K562 (cell line): Measurements from ENCODE around the gene IQUB. TPM values are rescaled to one million over a fixed set of nuclear protein-coding genes. Genes with fewer than 3 reads are reported as not detected.
A peak's percentile ranks its signal among the peaks of the same experiment; 100 is the strongest.

Experiments used
- ADNP ChIP-seq: fragments of 200-800 bp; sonication (Bioruptor generic); IDR thresholded peaks from 2 replicates; pipeline ENCODE4 v1.6.1; 2016; ENCODE audit warnings: missing genetic modification characterization, missing compliant biosample characterization
- FOXA1 ChIP-seq: fragments of 450-650 bp; IDR thresholded peaks from 2 replicates; pipeline ENCODE4 v1.6.1; 2016; ENCODE audit warnings: mild to moderate bottlenecking, borderline replicate concordance
- GTF2E2 ChIP-seq: fragments of 200-800 bp; sonication (Bioruptor generic); IDR thresholded peaks from 2 replicates; pipeline ENCODE4 v1.6.1; 2016; ENCODE audit warnings: missing genetic modification characterization, missing compliant biosample characterization
- IRF2 ChIP-seq: sonication (generic); formaldehyde crosslinking; IDR thresholded peaks from 2 replicates; pipeline ENCODE4 v1.8.1; 2022; ENCODE audit warnings: mild to moderate bottlenecking, missing genetic modification reagents
- JUNB ChIP-seq: fragments of 450-650 bp; formaldehyde crosslinking; conservative IDR thresholded peaks from 2 replicates; pipeline ENCODE4 v1.4.0; 2020; ENCODE audit warnings: mild to moderate bottlenecking
- KLF10 ChIP-seq: fragments of 250-450 bp; sonication (Bioruptor Pico); IDR thresholded peaks from 2 replicates; pipeline ENCODE4 v1.6.1; 2021; ENCODE audit warnings: matching md5 sums
- L3MBTL2 ChIP-seq: fragments of 450-650 bp; IDR thresholded peaks from 2 replicates; pipeline ENCODE4 v1.6.1; 2016; ENCODE audit warnings: mild to moderate bottlenecking, moderate library complexity
- NCOA2 ChIP-seq, 2 experiments: fragments of 450-650 bp; IDR thresholded peaks; 2 replicates each; pipeline ENCODE4 v1.6.1; 2018; ENCODE audit warnings: mild to moderate bottlenecking in 2 of 2, moderate library complexity in 1 of 2; ENCODE audit not compliant: partially characterized antibody in 2 of 2
- PHF21A ChIP-seq: fragments of 450-650 bp; IDR thresholded peaks from 2 replicates; pipeline ENCODE4 v1.6.1; 2017; ENCODE audit warnings: low read depth, borderline replicate concordance
- SIX5 ChIP-seq, 2 experiments: IDR thresholded peaks; 2 replicates each; pipeline ENCODE4 v1.6.1; 2011; ENCODE audit warnings: low read length in 2 of 2, borderline replicate concordance in 1 of 2, low read depth in 1 of 2, mild to moderate bottlenecking in 1 of 2, moderate library complexity in 1 of 2; ENCODE audit not compliant: insufficient read depth in 1 of 2
- SREBF2 ChIP-seq: sonication (generic); formaldehyde crosslinking; IDR thresholded peaks from 2 replicates; pipeline ENCODE4 v1.4.0; 2020; ENCODE audit warnings: mild to moderate bottlenecking, missing genetic modification reagents
- XRCC5 ChIP-seq: fragments of 200-400 bp; formaldehyde crosslinking; IDR thresholded peaks from 2 replicates; pipeline ENCODE4 v1.6.1; 2017; ENCODE audit warnings: low read depth, mild to moderate bottlenecking, low read length
- ZBTB17 ChIP-seq: fragments of 450-650 bp; formaldehyde crosslinking; IDR thresholded peaks from 2 replicates; pipeline ENCODE4 v1.4.0; 2020; ENCODE audit warnings: mild to moderate bottlenecking
- ZBTB7A ChIP-seq: IDR thresholded peaks from 2 replicates; pipeline ENCODE4 v1.6.1; 2011; ENCODE audit warnings: low read depth, mild to moderate bottlenecking, low read length, moderate library complexity, borderline replicate concordance; ENCODE audit not compliant: control insufficient read depth
- ZNF124 ChIP-seq: sonication (generic); formaldehyde crosslinking; IDR thresholded peaks from 2 replicates; pipeline ENCODE4 v1.8.1; 2022; ENCODE audit warnings: missing genetic modification reagents
- ZNF263 ChIP-seq: sonication (generic); formaldehyde crosslinking; IDR thresholded peaks from 2 replicates; pipeline ENCODE4 v1.8.0; 2022; ENCODE audit warnings: mild to moderate bottlenecking, missing genetic modification reagents, borderline replicate concordance
- ZNF282 ChIP-seq: sonication (generic); formaldehyde crosslinking; IDR thresholded peaks from 2 replicates; pipeline ENCODE4 v1.8.1; 2023; ENCODE audit warnings: missing genetic modification reagents
- ZNF384 ChIP-seq: IDR thresholded peaks from 2 replicates; pipeline ENCODE4 v1.6.1; 2012; ENCODE audit warnings: low read depth, low read length, improper control_type of control experiment
- ZNF57 ChIP-seq: fragments of 450-650 bp; formaldehyde crosslinking; IDR thresholded peaks from 2 replicates; pipeline ENCODE4 v1.4.0; 2020; ENCODE audit warnings: mild to moderate bottlenecking, moderate library complexity
- ZSCAN29 ChIP-seq: fragments of 450-650 bp; IDR thresholded peaks from 2 replicates; pipeline ENCODE4 v1.6.1; 2017
- polyA plus RNA-seq, 8 experiments: library from polyadenylated mRNA; depleted of rRNA in 4 of 8; stranded (reverse) in 5 of 8; unstranded in 3 of 8; fragments of >200 nt; fragmentation: Nextera tagmentation in 2 of 8; fragmentation: Illumina TruSeq in 1 of 8; extraction: Ambion mirVana in 2 of 8; extraction: Trizol in 1 of 8; gene quantifications; 2 replicates each; pipeline versions ENCODE4 v1.2.1 to v1.2.3, GENCODE V29; 2011 to 2014; ENCODE audit warnings: inconsistent platforms in 1 of 8, missing spikeins in 1 of 8
- total RNA-seq, 7 experiments: library from RNA; depleted of rRNA in 6 of 7; stranded (reverse); fragments of >200 nt in 6 of 7; fragmentation: Illumina TruSeq in 2 of 7; extraction: Trizol in 2 of 7; gene quantifications; 2 replicates each; pipeline versions ENCODE4 v1.2.1 to v1.2.3, GENCODE V29; 2011 to 2021; ENCODE audit warnings: low replicate concordance in 1 of 7
- TF ChIP-seq, protein P1 (sequence below): sonication (generic); formaldehyde crosslinking; IDR thresholded peaks from 2 replicates; pipeline ENCODE4 v1.8.0; 2023; ENCODE audit warnings: missing genetic modification reagents, mild to moderate bottlenecking, borderline replicate concordance
- TF ChIP-seq, protein P2 (sequence below): fragments of 450-650 bp; conservative IDR thresholded peaks from 2 replicates; pipeline ENCODE4 v1.6.1; 2016; ENCODE audit warnings: missing genetic modification characterization, low read depth, mild to moderate bottlenecking, missing compliant biosample characterization, moderate library complexity
- TF ChIP-seq, protein P3 (sequence below): fragments of 250-450 bp; sonication (Bioruptor Pico); IDR thresholded peaks from 2 replicates; pipeline ENCODE4 v1.8.0; 2021; ENCODE audit warnings: moderate library complexity, mild to moderate bottlenecking, inconsistent platforms

Gene IQUB
- total and polyA plus RNA-seq, 9 of the 15 experiments (the other 6 are each of a cell fraction or from before 2014, with no cell fraction given), result 0.62 to 2.6 (median 1.4) TPM

DNA sequence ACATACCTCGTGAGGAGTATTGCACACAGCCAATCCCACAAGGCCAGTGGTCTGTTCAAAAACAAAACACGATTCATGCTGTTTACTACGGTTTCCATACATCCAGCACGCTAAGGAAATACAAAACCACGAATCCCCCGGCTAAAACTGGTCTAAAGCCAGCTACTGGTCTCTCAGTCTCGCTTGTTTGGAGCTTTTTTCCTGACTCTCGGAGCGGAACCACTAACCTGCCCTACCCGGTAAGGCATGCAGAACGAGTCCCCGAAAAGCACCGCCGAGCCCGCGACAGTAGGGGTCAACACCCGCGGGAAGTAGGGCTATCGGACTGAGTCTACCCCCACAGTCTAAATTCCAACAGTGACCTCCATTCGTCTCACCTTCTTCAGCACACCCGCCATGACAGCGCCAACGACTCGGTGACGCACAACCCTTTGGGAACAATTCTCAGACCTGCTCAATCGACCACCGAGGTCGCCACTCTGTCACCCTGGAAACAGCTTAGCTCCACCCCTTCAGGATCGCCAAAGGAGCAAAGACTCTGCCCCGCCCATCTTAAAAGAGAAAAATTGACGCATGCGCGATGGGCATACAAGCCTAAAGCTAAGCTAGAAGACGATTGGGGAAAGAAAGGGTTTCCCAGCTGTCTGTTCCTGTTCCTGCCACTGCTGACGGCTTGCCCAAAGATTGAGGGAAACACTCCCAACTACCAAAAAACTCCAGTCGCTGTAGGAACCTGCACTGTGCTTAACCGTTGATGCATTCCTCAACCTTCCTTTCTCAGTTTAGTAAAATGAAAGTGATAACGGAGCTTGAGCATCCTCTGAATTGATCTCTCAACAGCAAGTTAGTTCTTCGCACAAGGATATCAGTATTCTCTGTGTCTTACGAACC is 23.2 kb upstream of the IQUB start, which contains the start of gene NDUFA5 (continued):
- TF ChIP-seq SIX5 (IDR thresholded peaks at IDR 0.05; ENCODE audit: borderline replicate concordance in 1 of 2, insufficient read depth in 1 of 2, low read depth in 1 of 2, low read length in 2 of 2) (no peak), ZSCAN29 (no peak), FOXA1 (no peak), GTF2E2 (tag) (peak; percentile 60; the same call in 1 of the 2 replicates), ADNP (no peak), PHF21A (no peak), ZNF384 (peak; percentile 62; the same call in 1 of the 2 replicates), ZNF263 (peak; percentile 49; the same call in 1 of the 2 replicates), JUNB (CRISPR knock-in tag) (no peak), ZBTB17 (CRISPR knock-in tag) (peak; percentile 100), ZNF124 (no peak), L3MBTL2 (peak; percentile 90), ZNF282 (CRISPR knock-in tag) (no peak), NCOA2 (IDR thresholded peaks at IDR 0.05; ENCODE audit: partially characterized antibody in 2 of 2) (no peak), ZNF57 (CRISPR knock-in tag) (no peak), KLF10 (CRISPR knock-in tag) (no peak), SREBF2 (CRISPR knock-in tag) (no peak), ZBTB7A (no peak), XRCC5 (peak; percentile 97), IRF2 (CRISPR knock-in tag) (no peak)
- TF ChIP-seq, protein P1, sequence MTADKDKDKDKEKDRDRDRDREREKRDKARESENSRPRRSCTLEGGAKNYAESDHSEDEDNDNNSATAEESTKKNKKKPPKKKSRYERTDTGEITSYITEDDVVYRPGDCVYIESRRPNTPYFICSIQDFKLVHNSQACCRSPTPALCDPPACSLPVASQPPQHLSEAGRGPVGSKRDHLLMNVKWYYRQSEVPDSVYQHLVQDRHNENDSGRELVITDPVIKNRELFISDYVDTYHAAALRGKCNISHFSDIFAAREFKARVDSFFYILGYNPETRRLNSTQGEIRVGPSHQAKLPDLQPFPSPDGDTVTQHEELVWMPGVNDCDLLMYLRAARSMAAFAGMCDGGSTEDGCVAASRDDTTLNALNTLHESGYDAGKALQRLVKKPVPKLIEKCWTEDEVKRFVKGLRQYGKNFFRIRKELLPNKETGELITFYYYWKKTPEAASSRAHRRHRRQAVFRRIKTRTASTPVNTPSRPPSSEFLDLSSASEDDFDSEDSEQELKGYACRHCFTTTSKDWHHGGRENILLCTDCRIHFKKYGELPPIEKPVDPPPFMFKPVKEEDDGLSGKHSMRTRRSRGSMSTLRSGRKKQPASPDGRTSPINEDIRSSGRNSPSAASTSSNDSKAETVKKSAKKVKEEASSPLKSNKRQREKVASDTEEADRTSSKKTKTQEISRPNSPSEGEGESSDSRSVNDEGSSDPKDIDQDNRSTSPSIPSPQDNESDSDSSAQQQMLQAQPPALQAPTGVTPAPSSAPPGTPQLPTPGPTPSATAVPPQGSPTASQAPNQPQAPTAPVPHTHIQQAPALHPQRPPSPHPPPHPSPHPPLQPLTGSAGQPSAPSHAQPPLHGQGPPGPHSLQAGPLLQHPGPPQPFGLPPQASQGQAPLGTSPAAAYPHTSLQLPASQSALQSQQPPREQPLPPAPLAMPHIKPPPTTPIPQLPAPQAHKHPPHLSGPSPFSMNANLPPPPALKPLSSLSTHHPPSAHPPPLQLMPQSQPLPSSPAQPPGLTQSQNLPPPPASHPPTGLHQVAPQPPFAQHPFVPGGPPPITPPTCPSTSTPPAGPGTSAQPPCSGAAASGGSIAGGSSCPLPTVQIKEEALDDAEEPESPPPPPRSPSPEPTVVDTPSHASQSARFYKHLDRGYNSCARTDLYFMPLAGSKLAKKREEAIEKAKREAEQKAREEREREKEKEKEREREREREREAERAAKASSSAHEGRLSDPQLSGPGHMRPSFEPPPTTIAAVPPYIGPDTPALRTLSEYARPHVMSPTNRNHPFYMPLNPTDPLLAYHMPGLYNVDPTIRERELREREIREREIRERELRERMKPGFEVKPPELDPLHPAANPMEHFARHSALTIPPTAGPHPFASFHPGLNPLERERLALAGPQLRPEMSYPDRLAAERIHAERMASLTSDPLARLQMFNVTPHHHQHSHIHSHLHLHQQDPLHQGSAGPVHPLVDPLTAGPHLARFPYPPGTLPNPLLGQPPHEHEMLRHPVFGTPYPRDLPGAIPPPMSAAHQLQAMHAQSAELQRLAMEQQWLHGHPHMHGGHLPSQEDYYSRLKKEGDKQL (CRISPR knock-in tag), result no peak
- TF ChIP-seq, protein P2, sequence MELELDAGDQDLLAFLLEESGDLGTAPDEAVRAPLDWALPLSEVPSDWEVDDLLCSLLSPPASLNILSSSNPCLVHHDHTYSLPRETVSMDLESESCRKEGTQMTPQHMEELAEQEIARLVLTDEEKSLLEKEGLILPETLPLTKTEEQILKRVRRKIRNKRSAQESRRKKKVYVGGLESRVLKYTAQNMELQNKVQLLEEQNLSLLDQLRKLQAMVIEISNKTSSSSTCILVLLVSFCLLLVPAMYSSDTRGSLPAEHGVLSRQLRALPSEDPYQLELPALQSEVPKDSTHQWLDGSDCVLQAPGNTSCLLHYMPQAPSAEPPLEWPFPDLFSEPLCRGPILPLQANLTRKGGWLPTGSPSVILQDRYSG (tag), result no peak
- TF ChIP-seq, protein P3, sequence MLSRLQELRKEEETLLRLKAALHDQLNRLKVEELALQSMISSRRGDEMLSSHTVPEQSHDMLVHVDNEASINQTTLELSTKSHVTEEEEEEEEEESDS, result no peak
